HFF-Myc (cell line): ENCODE results near the gene HMOX2.

Experiments
- DNase-seq: peaks from one replicate; pipeline ENCODE4 v3.0.0-alpha.2; 2011; ENCODE audit warnings: low read depth; ENCODE audit errors: extremely low read depth
- H3K4me3 ChIP-seq: replicated peaks from 2 replicates; pipeline ENCODE4 v1.5.1; 2011; ENCODE audit warnings: low read depth, mild to moderate bottlenecking, control low read depth, low read length
- CTCF ChIP-seq: IDR thresholded peaks from 2 replicates; pipeline ENCODE4 v1.5.1; 2012; ENCODE audit warnings: mild to moderate bottlenecking, low read depth, low read length, control low read depth; ENCODE audit errors: missing control alignments

The HMOX2 gene

DNA sequence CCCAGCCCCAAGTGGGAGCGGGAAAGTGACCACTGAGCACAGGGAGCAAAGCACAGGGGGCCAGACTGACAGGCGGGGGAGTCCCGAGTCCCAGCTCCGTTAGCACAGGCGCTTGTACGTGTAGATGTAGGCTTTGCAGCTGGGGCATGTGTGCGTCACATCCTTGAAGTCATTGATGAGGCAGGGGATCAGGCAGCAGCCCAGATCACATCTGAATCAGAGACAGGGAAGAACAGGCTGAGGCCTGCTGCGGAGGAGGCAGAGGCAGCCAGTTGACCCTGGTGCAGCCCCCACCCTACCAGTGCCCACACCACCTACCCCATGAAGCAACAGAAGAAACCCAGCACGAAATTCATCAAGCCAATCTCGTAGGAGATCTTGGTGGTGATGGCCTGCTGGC, 36.3 kb downstream of the HMOX2 start:
- H3K4me3 ChIP-seq: no peak overlapping the region
- TF ChIP-seq CTCF: no peak
- DNase-seq: no peak

DNA sequence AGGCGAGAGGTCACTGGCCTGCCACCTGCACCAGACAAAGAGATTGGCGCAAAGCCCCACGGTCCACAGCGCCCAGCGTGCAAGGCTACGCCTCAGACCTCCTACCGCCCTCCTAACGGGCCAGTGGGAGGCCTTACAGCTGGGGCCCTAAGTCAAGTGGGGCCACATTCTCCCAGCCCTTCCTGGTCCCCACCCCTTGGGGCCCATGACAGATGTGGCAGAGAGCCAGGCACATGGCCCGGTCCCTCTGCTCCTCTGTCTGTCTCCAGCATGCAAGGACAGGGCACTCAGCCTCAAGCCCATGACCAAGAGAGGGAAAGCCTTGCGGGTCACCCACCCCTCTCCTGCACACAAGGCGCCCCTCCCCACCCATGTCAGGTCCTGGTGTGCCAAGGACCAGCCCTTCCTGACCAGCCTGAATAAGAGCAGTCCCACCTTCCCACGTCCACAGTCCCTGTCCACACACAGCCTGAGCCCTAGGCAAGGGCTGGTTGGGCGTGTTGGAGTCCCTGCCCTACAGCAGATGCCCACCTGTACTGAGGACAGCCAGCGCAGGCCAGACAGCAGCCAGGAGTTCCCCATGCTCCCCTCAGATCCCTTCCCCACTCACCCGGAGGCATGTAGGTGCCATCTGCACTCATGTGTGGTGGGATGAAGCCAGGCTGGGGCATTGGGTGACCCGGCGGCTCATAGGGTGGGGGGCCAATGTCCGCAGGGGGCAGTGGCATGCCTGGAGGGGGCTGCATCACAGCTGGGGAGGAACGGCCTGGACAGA, 37.1 kb downstream of the HMOX2 start:
- no peak for DNase-seq
- H3K4me3 ChIP-seq: no peak overlapping the region
- TF ChIP-seq CTCF: no peak

GRCh38 chr16:4513881-4514280, 37.7 kb downstream of the HMOX2 start:
- no peak for TF ChIP-seq CTCF
- DNase-seq: no peak

DNA sequence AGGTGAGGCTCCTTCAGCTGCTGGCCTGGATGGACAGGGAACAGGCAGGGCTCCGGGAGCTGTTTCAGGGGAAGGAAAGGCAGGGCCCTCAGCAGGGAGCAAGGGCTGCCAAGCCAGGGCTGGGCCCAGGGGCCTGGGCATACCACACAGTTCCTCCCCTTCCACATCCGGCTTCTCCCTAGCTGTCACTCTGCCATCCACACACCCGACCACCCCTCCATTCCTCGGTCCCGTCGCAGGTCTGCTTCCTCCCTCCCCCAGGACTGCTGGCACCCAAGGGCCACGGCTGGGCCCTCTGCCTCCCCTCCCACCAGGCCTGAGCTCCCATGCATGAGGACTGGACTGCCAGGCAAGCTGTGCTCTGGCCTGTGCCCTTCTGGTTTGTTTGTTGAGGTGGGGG, 38.4 kb downstream of the HMOX2 start:
- no peak overlapping the region for H3K4me3 ChIP-seq
- no peak for DNase-seq
- TF ChIP-seq CTCF: no peak

More at GRCh38 chr16:4513881-4514280, 37.7 kb downstream of the HMOX2 start:
- H3K4me3 ChIP-seq: no peak overlapping the region

DNA sequence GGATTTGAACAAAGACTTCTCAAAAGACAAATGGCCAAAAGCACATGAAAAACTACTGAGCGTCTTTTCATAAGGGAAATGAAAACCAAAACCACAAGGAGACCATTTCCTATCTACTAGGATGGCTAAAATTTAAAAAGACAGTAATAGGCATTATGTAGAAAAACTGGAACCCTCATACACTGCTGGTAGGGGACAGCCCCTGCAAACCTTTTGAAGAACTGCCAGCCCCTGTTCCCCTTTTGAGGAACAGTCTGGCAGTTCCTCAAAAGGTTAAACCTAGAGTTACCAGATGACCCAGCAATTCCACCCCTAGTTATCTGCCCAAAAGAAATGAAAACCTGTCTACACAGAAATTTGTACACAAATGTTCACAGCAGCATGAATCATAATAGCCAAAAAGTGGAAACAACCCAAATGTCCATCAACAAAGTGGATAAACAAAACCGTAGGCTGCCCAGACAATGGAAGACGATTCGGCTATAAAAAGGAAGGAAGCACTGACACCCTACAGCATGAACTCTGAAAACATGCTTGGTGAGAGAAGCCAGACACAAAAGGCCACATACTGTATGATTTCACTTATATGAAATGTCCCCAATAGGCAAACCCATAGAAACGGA, 39.5 kb downstream of the HMOX2 start:
- TF ChIP-seq CTCF: no peak
- H3K4me3 ChIP-seq: no peak overlapping the region
- no peak for DNase-seq

- peak; percentile 61 for TF ChIP-seq CTCF
- DNase-seq: no peak
- H3K4me3 ChIP-seq: no peak overlapping the region
Measured at GRCh38 chr16:4517812-4518680, 41.8 kb downstream of the HMOX2 start.
